Ectodermal cell (in vitro differentiated cells): ENCODE results near the gene WWP2.
"Not testable (repeated sequence)": the region's sequence is repeated elsewhere in the genome, so short reads cannot be mapped to it uniquely, and the experiment has no call there.

Experiments
- H3K27ac ChIP-seq: 2 replicates; pipeline ENCODE4 v1.7.0; 2013; ENCODE audit warnings: mild to moderate bottlenecking, low read depth, low read length; ENCODE audit not compliant: insufficient read depth, poor library complexity, severe bottlenecking
- H3K27me3 ChIP-seq: 2 replicates; pipeline ENCODE4 v1.7.0; 2013; ENCODE audit warnings: mild to moderate bottlenecking, low read length; ENCODE audit not compliant: insufficient read depth, control insufficient read depth, poor library complexity, severe bottlenecking
- H3K36me3 ChIP-seq: one replicate; pipeline ENCODE4 v1.7.0; 2013; ENCODE audit warnings: low read length; ENCODE audit not compliant: control insufficient read depth, insufficient read depth
- H3K4me1 ChIP-seq: one replicate; pipeline ENCODE4 v1.7.0; 2013; ENCODE audit warnings: low read length; ENCODE audit not compliant: control insufficient read depth, insufficient read depth
- H3K4me3 ChIP-seq: 2 replicates; pipeline ENCODE4 v1.7.0; 2013; ENCODE audit warnings: low read depth, low read length, control low read depth; ENCODE audit not compliant: insufficient read depth
- H3K9me3 ChIP-seq: 2 replicates; pipeline ENCODE4 v1.7.0; 2013; ENCODE audit warnings: mild to moderate bottlenecking, low read length, moderate library complexity; ENCODE audit not compliant: control insufficient read depth
- WGBS, 2 experiments: methylation state at CpG; one replicate each; pipeline ENCODE4 v1.1.7; 2013; ENCODE audit warnings: missing lambda C conversion rate in 2 of 2; 5-methylcytosine and 5-hydroxymethylcytosine counted together

WWP2 gene

GRCh38 chr16:69853481-69853880 is 91.3 kb downstream of the WWP2 start:
- 93 to 98% methylated on average over 6 of the region's 6 CpGs for WGBS, 2 experiments
- no peaks in the 10 kb centered on the region for H3K36me3 ChIP-seq
- H3K4me3 ChIP-seq = no peak overlapping the region
- no peak overlapping the region for H3K27ac ChIP-seq
- H3K9me3 ChIP-seq = no peaks in the 10 kb centered on the region
- no peaks in the 10 kb centered on the region for H3K27me3 ChIP-seq
- H3K4me1 ChIP-seq = no peaks in the 10 kb centered on the region

DNA sequence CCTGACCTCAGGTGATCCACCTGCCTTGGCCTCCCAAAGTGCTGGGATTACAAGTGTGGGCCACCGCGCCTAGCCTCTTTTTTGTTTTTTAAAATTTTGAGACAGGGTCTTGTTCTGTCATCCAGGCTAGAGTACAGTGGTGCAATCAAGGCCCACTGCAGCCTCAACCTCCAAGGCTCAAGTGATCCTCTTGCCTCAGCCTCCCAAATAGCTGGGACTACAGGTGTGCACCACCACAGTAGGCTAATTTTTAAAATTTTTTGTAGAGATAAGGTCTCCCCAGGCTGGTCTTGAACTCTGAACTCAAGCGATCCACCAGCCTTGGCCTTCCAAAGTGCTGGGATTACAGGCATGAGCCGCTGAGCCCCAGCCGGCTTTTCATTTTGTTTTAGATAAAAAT is 92.6 kb downstream of the WWP2 start:
- not testable (repeated sequence) for H3K36me3 ChIP-seq
- 91 to 93% methylated on average over 4 of the region's 5 CpGs for WGBS, 2 experiments

DNA sequence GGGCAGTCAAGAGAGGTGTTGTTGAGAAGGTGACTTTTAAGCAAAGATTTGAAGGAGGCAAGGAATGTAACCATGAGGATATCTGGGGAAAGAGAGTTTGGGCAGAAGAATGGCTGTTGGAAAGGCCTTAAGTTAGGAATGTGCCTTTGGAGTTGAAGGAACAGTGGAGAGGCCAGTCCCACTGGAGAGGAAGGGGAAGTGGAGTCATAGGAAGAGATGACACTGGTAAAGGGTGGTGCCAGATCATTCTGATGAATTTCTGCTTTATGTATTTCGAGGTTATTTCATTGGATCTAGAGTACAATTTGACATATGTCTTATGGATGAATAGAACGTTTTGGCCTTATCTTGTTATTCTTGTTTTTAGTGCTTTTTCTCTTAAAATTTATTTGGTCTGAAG is 93.5 kb downstream of the WWP2 start:
- no peaks in the 10 kb centered on the region for H3K4me1 ChIP-seq
- H3K36me3 ChIP-seq = no peaks in the 10 kb centered on the region
- H3K4me3 ChIP-seq = no peak overlapping the region
- no peaks in the 10 kb centered on the region for H3K9me3 ChIP-seq
- 91 to 92% methylated on average over 2 of the region's 2 CpGs for WGBS, 2 experiments
- no peaks in the 10 kb centered on the region for H3K27me3 ChIP-seq
- H3K27ac ChIP-seq = no peak overlapping the region

More for the DNA sequence above, 92.6 kb downstream of the WWP2 start:
- not testable (repeated sequence) for H3K4me3 ChIP-seq, H3K27ac ChIP-seq, H3K27me3 ChIP-seq, H3K9me3 ChIP-seq, H3K4me1 ChIP-seq

GRCh38 chr16:69858191-69859104 is 96.3 kb downstream of the WWP2 start:
- H3K4me1 ChIP-seq = no peaks in the 10 kb centered on the region
- H3K27ac ChIP-seq = no peak overlapping the region
- no peaks in the 10 kb centered on the region for H3K9me3 ChIP-seq
- no peak overlapping the region for H3K4me3 ChIP-seq
- no peaks in the 10 kb centered on the region for H3K27me3 ChIP-seq
- 93 to 94% methylated on average over 12 to 13 of the region's 13 CpGs for WGBS, 2 experiments
- no peaks in the 10 kb centered on the region for H3K36me3 ChIP-seq

- WGBS, 2 experiments = 43 to 45% methylated on average over 20 of the region's 20 CpGs
- H3K4me3 ChIP-seq = no peak overlapping the region
- H3K27ac ChIP-seq = no peak overlapping the region
- no peaks in the 10 kb centered on the region for H3K4me1 ChIP-seq
- H3K9me3 ChIP-seq = no peaks in the 10 kb centered on the region
- H3K27me3 ChIP-seq = no peaks in the 10 kb centered on the region
- no peaks in the 10 kb centered on the region for H3K36me3 ChIP-seq
Measured at GRCh38 chr16:69859105-69859989, 97.2 kb downstream of the WWP2 start.

- Histone ChIP-seq H3K9me3 (no peaks in the 10 kb centered on the region), H3K4me1 (no peaks in the 10 kb centered on the region), H3K36me3 (no peaks in the 10 kb centered on the region), H3K4me3 (no peak overlapping the region), H3K27me3 (no peaks in the 10 kb centered on the region), H3K27ac (no peak overlapping the region)
- WGBS, 2 experiments = 94 to 95% methylated on average over 9 of the region's 9 CpGs
Measured at GRCh38 chr16:69860233-69861231, 98.4 kb downstream of the WWP2 start.

DNA sequence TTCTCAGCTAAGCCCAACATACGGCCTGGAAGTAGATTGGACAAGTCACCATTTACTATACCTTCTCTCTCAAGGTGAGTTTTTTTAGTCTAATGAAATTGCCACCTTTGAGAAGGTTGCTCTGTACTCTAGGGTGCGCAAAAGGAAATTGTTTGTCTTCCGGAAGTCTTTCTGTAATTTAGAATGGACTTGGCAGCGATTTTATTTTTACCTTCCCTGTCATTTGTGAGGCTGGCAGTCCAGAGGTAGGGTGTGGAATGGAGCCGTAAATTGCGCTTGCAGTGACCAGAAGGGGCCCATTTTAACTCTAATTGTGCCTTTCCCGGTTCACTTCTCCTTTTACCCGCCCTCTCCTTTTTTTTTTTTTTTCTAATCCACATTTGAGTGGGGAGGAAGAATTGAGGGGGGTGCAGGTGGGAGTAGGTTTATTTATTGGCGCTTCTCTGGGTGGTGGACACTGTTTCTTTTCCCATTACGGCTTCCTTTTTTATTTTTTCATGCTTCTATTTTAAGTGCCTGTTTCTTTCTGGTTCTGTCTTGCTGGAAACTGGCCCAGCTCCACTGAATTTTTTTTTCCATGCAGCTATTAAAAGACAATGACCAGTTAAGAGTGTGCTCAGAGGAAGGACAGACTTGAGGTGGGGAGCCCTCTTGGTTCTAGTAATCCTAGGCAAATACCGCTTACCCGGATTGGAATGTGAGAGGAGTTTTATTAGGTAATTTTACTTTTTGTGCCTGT is 99.3 kb downstream of the WWP2 start:
- Histone ChIP-seq H3K9me3 (no peaks in the 10 kb centered on the region), H3K27ac (no peak overlapping the region), H3K36me3 (no peaks in the 10 kb centered on the region), H3K4me3 (no peak overlapping the region), H3K4me1 (no peaks in the 10 kb centered on the region), H3K27me3 (no peaks in the 10 kb centered on the region)
- WGBS, 2 experiments = 94 to 96% methylated on average over 10 of the region's 12 CpGs

DNA sequence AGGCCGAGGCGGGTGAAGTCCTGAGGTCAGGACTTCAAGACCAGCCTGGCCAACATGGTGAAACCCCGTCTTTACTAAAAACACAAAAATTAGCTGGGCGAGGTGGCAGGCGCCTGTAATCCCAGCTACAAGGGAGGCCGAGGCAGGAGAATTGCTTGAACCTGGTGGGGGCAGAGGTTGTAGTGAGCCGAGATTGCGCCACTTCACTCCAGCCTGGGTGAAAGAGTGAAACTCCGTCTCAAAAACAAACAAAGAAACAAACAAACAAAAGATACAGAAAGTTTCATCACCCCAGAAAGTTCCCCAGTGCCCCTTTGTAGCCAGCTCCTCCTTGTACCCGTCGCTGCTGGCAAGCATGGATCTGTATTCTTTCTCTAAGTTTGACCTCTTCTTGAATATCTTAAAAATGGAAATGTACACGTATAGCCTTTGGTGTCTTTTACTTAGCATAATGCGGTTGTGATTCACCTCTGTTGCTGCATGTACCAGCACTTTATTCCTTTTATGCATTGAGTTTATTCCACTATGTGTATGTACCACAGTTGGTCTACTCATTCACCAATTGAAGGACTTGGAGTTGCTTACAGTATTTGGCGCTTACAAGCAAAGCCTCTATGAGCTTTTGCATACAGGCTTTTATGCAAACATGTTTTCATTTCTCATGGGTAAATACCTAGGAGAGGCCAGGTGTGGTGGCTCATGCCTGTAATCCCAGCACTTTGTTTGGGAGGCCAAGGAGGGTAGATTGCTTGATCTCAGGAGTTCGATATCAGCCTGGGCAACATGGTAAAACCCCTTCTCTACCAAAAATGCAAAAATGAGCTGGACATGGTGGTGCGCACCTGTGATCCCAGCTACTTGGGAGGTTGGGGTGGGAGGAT is 101.5 kb downstream of the WWP2 start:
- 92% methylated on average over 16 of the region's 16 CpGs for WGBS, 2 experiments
- Histone ChIP-seq H3K4me3 (no peak overlapping the region), H3K4me1 (no peaks in the 10 kb centered on the region), H3K27ac (no peak overlapping the region), H3K9me3 (no peaks in the 10 kb centered on the region), H3K27me3 (no peaks in the 10 kb centered on the region), H3K36me3 (no peaks in the 10 kb centered on the region)
